Adipocyte (in vitro differentiated cells): ENCODE measurements around the gene MED17.
A peak's percentile ranks its signal among the peaks of the same experiment; 100 is the strongest.

Experiments
- DNase-seq: peaks from one replicate; pipeline ENCODE4 v3.0.0-alpha.2; 2015; ENCODE audit warnings: low read depth
- H3K27me3 ChIP-seq: replicated peaks from 2 replicates; pipeline ENCODE4 v1.7.0; 2013; ENCODE audit warnings: mild to moderate bottlenecking, low read length, moderate library complexity; ENCODE audit not compliant: control insufficient read depth, insufficient read depth
- H3K36me3 ChIP-seq: 2 replicates; pipeline ENCODE4 v1.7.0; 2013; ENCODE audit warnings: low read length, mild to moderate bottlenecking, moderate library complexity; ENCODE audit not compliant: control insufficient read depth, insufficient read depth, severe bottlenecking
- H3K4me1 ChIP-seq: 2 replicates; pipeline ENCODE4 v1.7.0; 2013; ENCODE audit warnings: mild to moderate bottlenecking, low read length, moderate library complexity; ENCODE audit not compliant: control insufficient read depth, insufficient read depth
- H3K4me3 ChIP-seq: 2 replicates; pipeline ENCODE4 v1.7.0; 2013; ENCODE audit warnings: mild to moderate bottlenecking, low read length, moderate library complexity
- H3K9ac ChIP-seq: 2 replicates; pipeline ENCODE4 v1.7.0; 2013; ENCODE audit warnings: mild to moderate bottlenecking, low read length, moderate library complexity
- H3K9me3 ChIP-seq: 2 replicates; pipeline ENCODE4 v1.7.0; 2013; ENCODE audit warnings: mild to moderate bottlenecking, low read length, moderate library complexity; ENCODE audit not compliant: control insufficient read depth

Gene MED17

DNA sequence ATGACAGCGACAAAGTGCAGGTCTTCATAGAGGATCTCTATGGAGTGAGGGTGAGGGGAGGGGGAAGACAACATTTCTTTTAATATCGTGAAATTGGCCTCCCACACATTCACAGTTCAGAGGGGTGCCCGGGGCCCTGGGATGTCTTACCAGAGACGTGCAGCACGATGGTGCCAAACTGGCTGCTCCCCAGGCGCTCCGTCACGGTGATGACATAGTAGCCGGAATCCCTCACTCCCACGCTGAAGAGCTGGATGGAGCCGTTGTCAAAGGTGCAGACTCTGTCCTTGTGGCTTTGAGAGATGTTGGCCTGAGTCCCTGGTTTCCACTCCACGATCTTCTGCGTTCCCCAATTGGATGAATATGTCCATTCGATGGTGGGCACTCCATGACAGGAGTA, 36.8 kb downstream of the MED17 start:
- Histone ChIP-seq H3K9ac (no peak overlapping the region), H3K4me3 (no peak overlapping the region), H3K4me1 (peaks cover 3% of the 10 kb centered on the region), H3K27me3 (no peaks in the 10 kb centered on the region), H3K9me3 (no peaks in the 10 kb centered on the region), H3K36me3 (peaks cover 1% of the 10 kb centered on the region)
- DNase-seq = no peak

DNA sequence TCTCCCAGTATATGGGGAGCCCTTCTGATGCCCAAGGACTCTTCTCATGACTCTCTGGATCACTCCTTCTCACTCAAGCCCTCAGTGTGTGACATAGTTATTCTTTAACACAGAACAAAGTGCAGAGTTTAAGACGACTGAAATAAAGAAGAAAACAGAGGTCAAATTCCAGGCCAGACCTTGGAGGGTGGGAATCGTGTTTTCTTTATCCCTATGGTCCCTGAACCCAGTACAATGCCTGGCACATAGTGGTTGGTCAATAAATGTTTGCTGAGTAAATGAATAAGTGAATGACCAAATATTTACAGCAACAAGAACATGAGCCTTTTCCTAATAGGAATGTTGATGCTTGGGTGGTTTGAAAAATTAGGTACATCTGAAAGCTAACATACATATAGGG, 37.5 kb downstream of the MED17 start:
- no peaks in the 10 kb centered on the region for H3K27me3 ChIP-seq
- no peak overlapping the region for H3K4me3 ChIP-seq
- H3K9ac ChIP-seq = no peak overlapping the region
- H3K9me3 ChIP-seq = no peaks in the 10 kb centered on the region
- no peak for DNase-seq
- peaks cover 3% of the 10 kb centered on the region for H3K4me1 ChIP-seq
- H3K36me3 ChIP-seq = no peaks in the 10 kb centered on the region

DNA sequence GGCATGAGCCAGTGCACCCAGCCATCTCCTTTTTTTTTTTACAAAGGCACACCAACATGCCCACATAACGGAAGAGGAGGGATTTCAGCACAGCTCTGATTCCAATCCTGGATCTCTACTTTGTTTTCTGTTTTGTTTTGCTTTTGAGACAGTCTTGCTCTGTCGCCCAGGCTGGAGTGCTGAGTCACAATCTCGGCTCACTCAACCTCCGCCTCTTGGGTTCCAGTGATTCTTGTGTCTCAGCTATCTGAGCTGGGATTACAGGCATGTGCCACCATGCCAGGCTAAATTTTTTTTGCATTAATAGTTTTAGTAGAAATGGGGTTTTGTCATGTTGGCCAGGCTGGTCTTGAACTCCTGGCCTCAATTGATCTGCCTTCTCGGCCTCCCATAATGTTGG, 38.3 kb downstream of the MED17 start:
- Histone ChIP-seq H3K36me3 (no peaks in the 10 kb centered on the region), H3K4me1 (peaks cover under 1% of the 10 kb centered on the region), H3K27me3 (no peaks in the 10 kb centered on the region), H3K9me3 (no peaks in the 10 kb centered on the region), H3K4me3 (no peak overlapping the region), H3K9ac (no peak overlapping the region)
- peak; percentile 6 for DNase-seq

DNA sequence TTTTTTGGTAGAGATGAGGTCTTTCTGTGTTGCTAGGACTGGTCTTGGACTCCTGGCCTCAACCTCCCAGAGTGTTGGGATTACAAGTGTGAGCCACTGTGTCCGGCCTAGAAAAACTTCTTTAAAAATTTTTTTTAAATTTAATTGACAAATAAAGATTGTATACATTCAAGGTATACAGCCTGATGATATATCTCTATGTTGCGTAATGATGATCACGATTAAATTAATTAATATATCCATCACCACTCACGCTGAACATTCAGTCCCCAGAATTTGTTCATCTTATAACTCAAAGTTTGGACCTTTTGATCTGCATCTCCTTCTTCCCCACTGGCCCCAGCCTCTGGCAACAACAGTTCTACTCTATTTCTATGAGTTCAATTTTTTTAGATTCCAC, 39.1 kb downstream of the MED17 start:
- no peak for DNase-seq
- H3K4me3 ChIP-seq = no peak overlapping the region
- no peak overlapping the region for H3K9ac ChIP-seq
- H3K36me3 ChIP-seq = no peaks in the 10 kb centered on the region
- no peaks in the 10 kb centered on the region for H3K9me3 ChIP-seq
- no peaks in the 10 kb centered on the region for H3K4me1 ChIP-seq
- H3K27me3 ChIP-seq = no peaks in the 10 kb centered on the region

DNA sequence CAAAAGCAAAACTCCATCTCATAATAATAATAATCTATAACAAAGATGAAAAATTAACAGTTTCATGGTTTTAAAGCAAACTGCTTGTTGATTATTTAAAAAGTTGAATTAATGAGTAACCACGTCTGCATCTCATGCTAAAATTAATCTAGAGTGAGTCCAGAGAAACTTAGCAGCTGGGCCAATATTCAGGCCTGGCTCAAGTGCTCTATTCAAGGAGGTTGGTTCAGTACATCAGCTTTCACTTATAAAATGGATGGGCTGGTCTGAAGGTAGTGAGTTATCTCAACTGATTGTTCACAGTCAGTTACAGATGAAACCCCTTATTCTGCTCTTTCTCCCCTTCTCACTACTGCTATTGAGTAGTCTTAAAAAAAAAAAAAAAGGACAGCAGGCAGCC, 43.3 kb downstream of the MED17 start:
- H3K4me1 ChIP-seq = no peaks in the 10 kb centered on the region
- H3K4me3 ChIP-seq = no peak overlapping the region
- H3K9me3 ChIP-seq = no peaks in the 10 kb centered on the region
- H3K36me3 ChIP-seq = no peaks in the 10 kb centered on the region
- no peaks in the 10 kb centered on the region for H3K27me3 ChIP-seq
- no peak for DNase-seq
- H3K9ac ChIP-seq = no peak overlapping the region

DNA sequence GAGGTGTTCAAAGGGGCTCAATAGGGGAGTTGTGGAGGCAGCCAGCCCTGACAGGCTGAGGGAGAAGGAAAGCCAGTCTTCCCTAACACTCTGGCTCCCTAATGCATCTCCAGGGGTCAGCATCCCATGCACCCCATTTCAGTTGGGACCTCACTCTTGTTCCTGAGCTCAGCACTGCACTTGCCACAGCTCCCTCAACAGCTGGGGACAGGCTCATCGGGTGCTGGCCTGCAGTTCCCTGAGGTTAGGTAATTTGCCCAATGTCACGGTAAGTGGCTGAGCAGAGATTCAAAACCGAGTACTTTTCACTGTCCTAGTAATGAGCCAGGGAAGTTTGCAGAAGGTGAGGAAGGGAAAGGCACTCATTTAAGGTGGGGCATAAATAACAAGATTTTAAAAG, 45.5 kb downstream of the MED17 start:
- DNase-seq = no peak
- H3K4me1 ChIP-seq = no peaks in the 10 kb centered on the region
- no peak overlapping the region for H3K9ac ChIP-seq
- H3K27me3 ChIP-seq = no peaks in the 10 kb centered on the region
- H3K9me3 ChIP-seq = no peaks in the 10 kb centered on the region
- no peaks in the 10 kb centered on the region for H3K36me3 ChIP-seq
- no peak overlapping the region for H3K4me3 ChIP-seq

DNA sequence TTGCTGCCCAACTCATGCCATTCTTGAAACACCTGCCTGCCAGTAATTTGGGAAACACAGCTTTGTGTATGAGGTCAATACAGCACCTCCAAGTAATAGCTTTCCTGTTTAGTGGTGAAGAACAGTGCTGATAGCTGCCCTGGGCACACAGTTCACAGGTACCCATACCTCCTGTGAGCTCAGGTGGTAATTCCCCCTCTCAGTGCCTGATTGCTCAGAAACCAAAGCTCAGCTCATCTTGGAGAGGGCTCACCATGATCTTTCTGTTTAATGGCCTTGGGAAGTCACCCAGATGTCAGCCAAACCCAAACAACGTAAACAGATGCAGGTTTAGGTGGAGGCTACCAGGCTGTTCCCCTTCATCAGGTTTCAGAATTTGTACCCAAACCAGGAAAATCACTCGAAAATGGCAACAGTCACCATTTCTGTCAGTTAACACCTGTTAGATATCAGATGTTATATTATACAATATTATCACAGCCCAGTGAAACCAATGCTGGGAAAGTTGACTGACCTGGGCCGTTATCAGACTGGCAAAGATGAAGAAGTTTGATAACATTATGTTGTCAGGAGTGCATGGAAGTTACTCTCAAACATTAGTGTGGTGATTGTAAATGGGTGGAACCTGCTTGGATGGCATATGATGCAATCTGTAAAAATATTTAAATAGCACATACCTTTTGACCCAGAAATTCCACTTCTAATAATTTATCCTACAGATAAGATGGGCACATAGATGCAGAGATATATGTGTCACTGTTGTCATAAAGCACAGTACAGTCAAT, 47.5 kb downstream of the MED17 start:
- no peak for DNase-seq
- no peaks in the 10 kb centered on the region for H3K27me3 ChIP-seq
- no peaks in the 10 kb centered on the region for H3K36me3 ChIP-seq
- H3K9me3 ChIP-seq = no peaks in the 10 kb centered on the region
- no peak overlapping the region for H3K9ac ChIP-seq
- no peak overlapping the region for H3K4me3 ChIP-seq
- H3K4me1 ChIP-seq = no peaks in the 10 kb centered on the region

DNA sequence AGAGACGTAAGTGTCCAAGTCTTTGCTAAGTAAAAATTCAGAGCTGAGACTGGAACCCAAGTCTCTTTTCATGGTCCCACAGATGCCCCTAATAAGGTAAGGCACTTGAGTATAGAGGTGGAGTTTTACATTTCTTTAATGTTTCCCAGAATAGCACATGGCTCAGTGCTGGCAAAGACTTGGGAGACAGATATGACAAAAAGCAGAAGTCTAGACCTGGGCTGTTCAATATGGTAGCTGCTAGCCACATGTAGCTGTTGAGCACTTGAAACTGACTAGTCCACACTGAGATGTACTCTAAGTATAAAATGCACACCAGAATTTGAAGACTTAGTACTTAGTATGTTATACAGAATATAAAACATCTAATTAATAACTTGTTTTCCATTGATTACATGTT, 48.7 kb downstream of the MED17 start:
- Histone ChIP-seq H3K9me3 (no peaks in the 10 kb centered on the region), H3K9ac (no peak overlapping the region), H3K4me1 (no peaks in the 10 kb centered on the region), H3K4me3 (no peak overlapping the region), H3K36me3 (no peaks in the 10 kb centered on the region), H3K27me3 (no peaks in the 10 kb centered on the region)
- DNase-seq = no peak

DNA sequence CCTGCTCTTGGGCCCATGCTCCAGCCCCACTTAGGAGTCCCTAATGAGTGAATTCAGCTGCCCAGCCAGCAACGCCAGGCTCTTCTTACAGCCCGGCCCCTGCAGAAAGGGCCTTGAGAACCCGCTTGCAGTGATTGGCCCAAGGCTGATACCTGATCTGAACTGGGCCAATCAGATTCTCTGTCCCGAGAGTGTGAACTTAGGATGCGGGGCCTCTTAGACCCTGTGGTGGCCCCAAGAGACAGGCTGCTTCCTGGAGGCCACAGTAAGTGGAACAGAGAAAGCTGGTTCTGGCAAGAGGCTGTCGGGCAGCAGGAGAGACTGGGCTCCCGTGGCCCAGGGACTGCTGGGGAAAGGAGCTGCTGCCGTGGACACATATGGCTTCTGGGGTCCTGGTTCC, 54.9 kb downstream of the MED17 start:
- Histone ChIP-seq H3K4me1 (peaks cover 7% of the 10 kb centered on the region), H3K27me3 (no peaks in the 10 kb centered on the region), H3K9ac (no peak overlapping the region), H3K36me3 (no peaks in the 10 kb centered on the region), H3K4me3 (no peak overlapping the region), H3K9me3 (no peaks in the 10 kb centered on the region)
- no peak for DNase-seq

DNA sequence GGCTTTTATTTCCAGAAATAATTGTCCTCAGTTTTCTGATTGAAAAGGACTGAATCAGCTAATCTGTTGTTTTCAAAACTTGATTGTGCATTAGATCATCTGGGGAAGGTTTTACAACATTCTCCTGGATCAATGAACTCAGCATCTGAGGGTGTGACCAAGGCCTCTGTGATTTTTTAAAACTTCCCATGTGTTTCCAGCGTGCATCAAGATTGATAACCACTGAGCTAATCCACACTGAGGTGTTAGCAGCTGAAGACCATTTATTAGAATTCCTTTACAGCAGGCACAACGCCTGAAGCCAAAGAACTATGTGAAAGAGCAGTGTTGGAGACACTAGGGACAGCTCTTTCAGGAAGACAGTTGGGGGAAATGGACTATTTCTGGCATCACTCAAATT, 56.1 kb downstream of the MED17 start:
- Histone ChIP-seq H3K9me3 (no peaks in the 10 kb centered on the region), H3K4me3 (no peak overlapping the region), H3K27me3 (no peaks in the 10 kb centered on the region), H3K4me1 (peaks cover 7% of the 10 kb centered on the region), H3K36me3 (no peaks in the 10 kb centered on the region), H3K9ac (no peak overlapping the region)
- DNase-seq = no peak

DNA sequence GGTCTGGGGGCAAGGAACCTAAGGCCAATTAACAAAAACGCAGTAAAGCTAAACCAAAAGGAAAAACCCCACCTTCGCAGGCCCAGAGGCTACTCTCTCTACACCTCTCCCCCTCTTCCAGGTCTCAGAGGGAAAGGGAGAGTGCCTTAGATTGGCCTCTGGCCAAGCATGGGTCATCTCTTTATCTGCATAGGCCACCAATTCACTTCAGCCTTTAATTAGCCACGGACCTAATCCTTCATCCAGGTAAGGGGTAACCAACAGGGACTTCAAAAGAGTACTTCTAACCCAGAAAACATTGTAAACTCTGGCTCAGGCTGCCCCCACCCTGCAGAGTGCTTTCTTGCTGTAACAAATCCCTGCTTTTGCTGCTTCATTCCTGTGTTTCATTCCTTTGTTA, 56.9 kb downstream of the MED17 start:
- Histone ChIP-seq H3K4me3 (no peak overlapping the region), H3K36me3 (no peaks in the 10 kb centered on the region), H3K9me3 (no peaks in the 10 kb centered on the region), H3K9ac (no peak overlapping the region), H3K4me1 (peaks cover 7% of the 10 kb centered on the region), H3K27me3 (no peaks in the 10 kb centered on the region)
- DNase-seq = peak; percentile 20

DNA sequence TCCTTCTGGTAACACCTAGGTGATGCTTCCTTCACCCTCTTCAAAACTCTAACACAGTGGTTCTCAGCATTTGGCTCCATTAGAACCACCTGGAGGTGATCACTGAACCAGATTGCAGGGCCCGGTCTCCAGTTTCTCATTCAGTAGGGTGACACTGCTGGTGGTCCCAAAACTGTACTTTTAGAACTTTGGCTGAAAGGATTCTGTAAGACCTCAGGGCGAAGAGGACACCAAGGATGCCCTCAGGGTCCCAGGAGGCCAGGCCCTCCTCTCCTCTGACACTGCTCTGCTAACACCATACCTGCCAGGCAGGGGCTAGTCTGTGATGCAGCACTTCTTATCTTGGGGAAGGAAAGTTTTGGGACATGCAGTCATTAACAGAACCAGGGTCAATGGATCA, 57.4 kb downstream of the MED17 start:
- no peak overlapping the region for H3K9ac ChIP-seq
- no peak for DNase-seq
- peaks cover 7% of the 10 kb centered on the region for H3K4me1 ChIP-seq
- H3K36me3 ChIP-seq = no peaks in the 10 kb centered on the region
- no peak overlapping the region for H3K4me3 ChIP-seq
- H3K27me3 ChIP-seq = no peaks in the 10 kb centered on the region
- H3K9me3 ChIP-seq = no peaks in the 10 kb centered on the region
